Erythroblast (primary cell): ENCODE data around the gene ILK.

ENCODE experiments used
- GATA1 ChIP-seq: IDR thresholded peaks from 2 replicates; pipeline ENCODE4 v1.6.1; 2011; ENCODE audit warnings: low read depth, mild to moderate bottlenecking, control low read depth, low read length, moderate library complexity
- POLR2A ChIP-seq: IDR thresholded peaks from 2 replicates; pipeline ENCODE4 v1.6.1; 2011; ENCODE audit warnings: mild to moderate bottlenecking, low read length

GRCh38 chr11:6628526-6628925, 25.0 kb downstream of the ILK start:
- no peak for TF ChIP-seq POLR2A
- no peak for TF ChIP-seq GATA1
